AG04449 (cell line): ENCODE data around the gene RPLP2.
A peak's percentile ranks its signal among the peaks of the same experiment; 100 is the strongest.

ENCODE experiments used
- CTCF ChIA-PET: fragments of 350-600 bp; formaldehyde crosslinking; extraction: SDS; loops from one replicate; lab custom pipeline; 2021; ENCODE audit warnings: antibody characterized with exemption; lab: Yijun Ruan, JAX
- POLR2A ChIA-PET: fragments of 400-600, 350-600 bp; formaldehyde crosslinking; extraction: SDS; loops from one replicate; lab custom pipeline; 2020; ENCODE audit warnings: antibody characterized with exemption, inconsistent platforms; lab: Yijun Ruan, JAX
- DNase-seq: peaks from one replicate; pipeline ENCODE4 v3.0.0-alpha.2; 2010; ENCODE audit warnings: low read depth, low spot score
- H3K4me3 ChIP-seq: 2 replicates; pipeline ENCODE4 v1.5.1; 2011; ENCODE audit warnings: low read depth, mild to moderate bottlenecking, control low read depth, low read length
- TF ChIP-seq, protein P1 (sequence below): IDR thresholded peaks from one replicate; pipeline ENCODE4 v1.5.1; 2011; ENCODE audit warnings: mild to moderate bottlenecking, moderate library complexity, low read length, control low read depth, inconsistent platforms; ENCODE audit not compliant: insufficient read depth; ENCODE audit errors: missing control alignments

Gene RPLP2

DNA sequence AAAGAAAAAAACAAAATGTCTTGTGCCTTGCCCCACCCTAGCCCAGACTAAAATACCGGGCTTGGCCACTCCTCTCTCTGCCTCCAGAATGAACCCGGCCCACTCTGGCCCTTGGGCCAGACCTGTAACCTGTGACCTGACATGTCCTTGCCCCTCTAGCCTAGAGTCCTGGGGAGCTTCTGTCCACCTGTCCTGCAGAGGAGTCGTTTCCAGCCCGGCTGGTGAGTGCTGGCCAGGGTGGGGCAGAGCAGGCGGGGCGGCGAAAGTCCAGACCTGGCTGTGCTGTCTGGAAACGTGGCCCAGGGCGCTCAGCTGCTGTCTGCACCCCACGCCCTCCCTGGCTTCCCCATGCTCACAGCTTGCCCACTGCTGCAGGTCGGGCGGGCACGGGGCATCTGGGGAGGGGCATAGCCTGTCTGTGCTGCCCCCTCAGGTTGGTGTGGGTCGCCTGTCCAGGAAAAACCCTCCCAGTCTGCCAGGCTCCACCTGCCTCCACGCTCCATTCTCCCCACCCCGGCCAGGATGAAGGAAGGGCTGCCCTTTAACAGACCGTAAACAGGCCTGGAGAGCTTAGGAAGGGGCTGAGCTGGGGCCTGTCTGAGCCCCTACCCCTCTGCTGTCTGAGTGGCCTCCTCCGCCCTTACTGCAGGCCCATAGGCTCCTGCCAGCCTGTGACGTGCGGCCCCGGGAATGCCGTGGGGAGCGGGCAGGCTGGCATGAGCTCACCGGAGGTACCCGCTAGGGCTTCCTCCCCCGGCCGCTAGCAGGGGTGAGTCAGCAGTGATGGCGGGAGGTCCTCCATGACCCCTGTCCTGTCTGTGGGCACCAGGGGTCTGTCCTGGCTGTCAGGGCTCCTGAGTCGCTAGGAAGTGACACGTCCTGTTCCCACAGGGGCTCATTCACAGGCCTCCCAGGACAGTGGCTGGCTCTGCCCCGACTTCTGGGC lies 24.9 kb downstream of the RPLP2 start:
- CTCF ChIA-PET = interaction anchor here (0.7 to 1.3 kb wide), 7 partner anchors 11 to 19 kb away, joined by 3 to 5 read pairs (median 4); partner anchors contain the start of gene PNPLA2
- POLR2A ChIA-PET = interaction anchor here (0.8 to 8.7 kb wide), 5 partner anchors 10 to 25 kb away, joined by 3 to 109 read pairs (median 7); partner anchors contain the start of genes PNPLA2, POLR2L, RPLP2 and TSPAN4
- TF ChIP-seq, protein P1, sequence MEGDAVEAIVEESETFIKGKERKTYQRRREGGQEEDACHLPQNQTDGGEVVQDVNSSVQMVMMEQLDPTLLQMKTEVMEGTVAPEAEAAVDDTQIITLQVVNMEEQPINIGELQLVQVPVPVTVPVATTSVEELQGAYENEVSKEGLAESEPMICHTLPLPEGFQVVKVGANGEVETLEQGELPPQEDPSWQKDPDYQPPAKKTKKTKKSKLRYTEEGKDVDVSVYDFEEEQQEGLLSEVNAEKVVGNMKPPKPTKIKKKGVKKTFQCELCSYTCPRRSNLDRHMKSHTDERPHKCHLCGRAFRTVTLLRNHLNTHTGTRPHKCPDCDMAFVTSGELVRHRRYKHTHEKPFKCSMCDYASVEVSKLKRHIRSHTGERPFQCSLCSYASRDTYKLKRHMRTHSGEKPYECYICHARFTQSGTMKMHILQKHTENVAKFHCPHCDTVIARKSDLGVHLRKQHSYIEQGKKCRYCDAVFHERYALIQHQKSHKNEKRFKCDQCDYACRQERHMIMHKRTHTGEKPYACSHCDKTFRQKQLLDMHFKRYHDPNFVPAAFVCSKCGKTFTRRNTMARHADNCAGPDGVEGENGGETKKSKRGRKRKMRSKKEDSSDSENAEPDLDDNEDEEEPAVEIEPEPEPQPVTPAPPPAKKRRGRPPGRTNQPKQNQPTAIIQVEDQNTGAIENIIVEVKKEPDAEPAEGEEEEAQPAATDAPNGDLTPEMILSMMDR = no peak
- H3K4me3 ChIP-seq = peak overlapping the region; percentile 76
- DNase-seq = peak; percentile 55

DNA sequence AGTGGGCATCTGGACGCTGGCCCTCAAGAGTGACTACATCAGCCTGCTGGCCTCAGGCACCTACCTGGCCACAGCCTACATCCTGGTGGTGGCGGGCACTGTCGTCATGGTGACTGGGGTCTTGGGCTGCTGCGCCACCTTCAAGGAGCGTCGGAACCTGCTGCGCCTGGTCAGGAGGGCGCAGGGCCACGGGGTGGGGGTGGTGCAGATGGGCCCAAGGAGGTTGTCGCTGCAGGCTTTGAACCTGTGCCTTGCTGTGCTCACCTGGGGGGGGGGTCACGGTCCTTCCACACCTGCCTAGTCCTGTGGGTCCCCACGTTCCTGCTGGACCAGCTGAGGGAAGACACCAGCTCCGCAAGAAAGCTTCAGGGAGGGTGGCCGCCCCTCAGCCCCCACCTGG lies 26.5 kb downstream of the RPLP2 start:
- POLR2A ChIA-PET = interaction anchor here (1.2 to 8.7 kb wide), 2 partner anchors 9 to 17 kb away, joined by 6 to 109 read pairs; partner anchors contain the start of genes PNPLA2, POLR2L and TSPAN4
- CTCF ChIA-PET = no interaction called here
- no peak overlapping the region for H3K4me3 ChIP-seq
- TF ChIP-seq, protein P1 = no peak
- DNase-seq = no peak

DNA sequence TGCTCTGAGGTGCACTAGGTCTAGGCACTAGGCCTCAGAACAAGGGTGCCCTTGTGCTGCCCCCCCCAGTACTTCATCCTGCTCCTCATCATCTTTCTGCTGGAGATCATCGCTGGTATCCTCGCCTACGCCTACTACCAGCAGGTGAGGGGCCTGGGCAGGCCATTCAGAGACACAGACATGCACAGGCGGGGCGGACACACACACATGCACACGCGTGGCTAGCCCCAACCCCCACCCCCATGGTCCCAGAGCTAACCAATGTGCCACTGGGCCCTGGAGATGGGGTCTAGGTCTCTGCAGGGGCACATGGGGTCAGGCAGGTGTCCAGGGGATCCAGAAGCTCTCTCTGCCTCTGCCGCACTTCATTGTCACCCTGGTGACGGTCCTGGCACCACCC lies 26.9 kb downstream of the RPLP2 start:
- ChIA-PET CTCF (no interaction called here), POLR2A (interaction anchor here (1.2 kb wide), 1 partner anchor 18 kb away, joined by 6 read pairs; the partner anchor contains the start of gene PNPLA2)

DNA sequence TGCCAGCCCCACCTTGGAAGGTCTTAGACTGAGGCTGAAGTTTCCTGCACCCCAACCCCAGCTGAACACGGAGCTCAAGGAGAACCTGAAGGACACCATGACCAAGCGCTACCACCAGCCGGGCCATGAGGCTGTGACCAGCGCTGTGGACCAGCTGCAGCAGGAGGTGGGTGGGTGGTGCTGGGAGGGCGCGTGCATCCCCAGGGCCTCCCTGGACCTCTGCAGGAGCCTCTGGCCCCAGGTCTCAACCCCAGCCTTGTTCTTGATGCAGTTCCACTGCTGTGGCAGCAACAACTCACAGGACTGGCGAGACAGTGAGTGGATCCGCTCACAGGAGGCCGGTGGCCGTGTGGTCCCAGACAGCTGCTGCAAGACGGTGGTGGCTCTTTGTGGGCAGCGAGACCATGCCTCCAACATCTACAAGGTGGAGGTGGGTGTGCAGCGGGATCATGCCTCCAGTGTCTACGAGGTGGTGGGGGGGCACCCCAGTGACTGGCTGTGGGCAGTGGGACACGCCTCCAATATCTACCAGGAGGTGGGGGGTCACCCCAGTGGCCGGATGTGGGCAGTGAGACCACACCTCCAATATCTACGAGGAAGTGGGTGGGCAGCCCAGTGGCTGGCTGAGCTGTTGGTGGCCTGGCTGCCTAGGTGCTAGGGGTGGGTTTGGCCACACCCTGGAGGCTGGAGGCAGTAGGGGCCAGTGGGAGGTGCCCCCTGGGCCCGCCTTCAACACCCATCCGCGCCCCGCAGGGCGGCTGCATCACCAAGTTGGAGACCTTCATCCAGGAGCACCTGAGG lies 27.6 kb downstream of the RPLP2 start:
- CTCF ChIA-PET = no interaction called here
- TF ChIP-seq, protein P1 = no peak
- POLR2A ChIA-PET = interaction anchor here (1.2 kb wide), 1 partner anchor 18 kb away, joined by 6 read pairs; the partner anchor contains the start of gene PNPLA2
- no peak for DNase-seq
- H3K4me3 ChIP-seq = no peak overlapping the region

More for the DNA sequence above, 26.9 kb downstream of the RPLP2 start:
- no peak overlapping the region for H3K4me3 ChIP-seq
- TF ChIP-seq, protein P1 = no peak
- no peak for DNase-seq

DNA sequence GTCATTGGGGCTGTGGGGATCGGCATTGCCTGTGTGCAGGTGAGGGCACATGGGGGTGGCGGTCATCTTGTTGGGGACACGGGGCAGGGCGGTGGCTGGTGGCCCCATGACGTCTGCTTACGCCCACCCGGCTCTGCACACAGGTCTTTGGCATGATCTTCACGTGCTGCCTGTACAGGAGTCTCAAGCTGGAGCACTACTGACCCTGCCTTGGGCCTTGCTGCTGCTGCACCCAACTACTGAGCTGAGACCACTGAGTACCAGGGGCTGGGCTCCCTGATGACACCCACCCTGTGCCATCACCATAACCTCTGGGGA lies 28.2 kb downstream of the RPLP2 start:
- CTCF ChIA-PET = interaction anchor here (0.9 kb wide), 1 partner anchor 26 kb away, joined by 3 read pairs; no protein-coding TSS in a partner anchor
- no peak overlapping the region for H3K4me3 ChIP-seq
- no peak for DNase-seq
- TF ChIP-seq, protein P1 = no peak
- POLR2A ChIA-PET = interaction anchor here (0.7 kb wide), 1 partner anchor 19 kb away, joined by 4 read pairs; the partner anchor contains the start of gene PNPLA2
